Activated CD8-positive, alpha-beta memory T cell treated with anti-CD3 and anti-CD28 coated beads, Interleukin-2, amount 50 U/mL, for 1 hour (primary cell): ENCODE data around the gene PHLPP1.

Experiments
- DNase-seq: peaks from one replicate; pipeline ENCODE4 v3.0.0-alpha.2; 2020; ENCODE audit errors: extremely low read depth

The PHLPP1 gene

GRCh38 chr18:62850619-62851306 lies 135.4 kb downstream of the PHLPP1 start:
- DNase-seq, result no peak

- no peak for DNase-seq
Observed at GRCh38 chr18:62852851-62853250, 137.5 kb downstream of the PHLPP1 start.

- DNase-seq, result no peak
Observed at GRCh38 chr18:62856294-62856693, 141.0 kb downstream of the PHLPP1 start.

GRCh38 chr18:62857263-62857976 lies 142.1 kb downstream of the PHLPP1 start:
- no peak for DNase-seq

- no peak for DNase-seq
Observed at GRCh38 chr18:62860062-62860461, 144.7 kb downstream of the PHLPP1 start.

- DNase-seq, result no peak
Observed at GRCh38 chr18:62862466-62862865, 147.1 kb downstream of the PHLPP1 start.

GRCh38 chr18:62863579-62864001 lies 148.2 kb downstream of the PHLPP1 start:
- no peak for DNase-seq

GRCh38 chr18:62865498-62865897 lies 150.2 kb downstream of the PHLPP1 start:
- no peak for DNase-seq

GRCh38 chr18:62867534-62867933 lies 152.2 kb downstream of the PHLPP1 start:
- no peak for DNase-seq

- no peak for DNase-seq
Observed at GRCh38 chr18:62868645-62869044, 153.3 kb downstream of the PHLPP1 start.

- no peak for DNase-seq
Observed at GRCh38 chr18:62870643-62871042, 155.3 kb downstream of the PHLPP1 start.

GRCh38 chr18:62875323-62875722 lies 160.0 kb downstream of the PHLPP1 start:
- no peak for DNase-seq

- no peak for DNase-seq
Observed at GRCh38 chr18:62876111-62876510, 160.8 kb downstream of the PHLPP1 start.

- no peak for DNase-seq
Observed at GRCh38 chr18:62876828-62877227, 161.5 kb downstream of the PHLPP1 start.

GRCh38 chr18:62877411-62878221 lies 162.3 kb downstream of the PHLPP1 start:
- DNase-seq, result no peak

- DNase-seq, result no peak
Observed at GRCh38 chr18:62878305-62878704, 163.0 kb downstream of the PHLPP1 start.

- no peak for DNase-seq
Observed at GRCh38 chr18:62880034-62880433, 164.7 kb downstream of the PHLPP1 start.

- DNase-seq, result no peak
Observed at GRCh38 chr18:62880673-62881364, 165.5 kb downstream of the PHLPP1 start.

- DNase-seq, result no peak
Observed at GRCh38 chr18:62881509-62882016, 166.2 kb downstream of the PHLPP1 start.

GRCh38 chr18:62883937-62884735 lies 168.8 kb downstream of the PHLPP1 start:
- DNase-seq, result no peak

GRCh38 chr18:62885804-62886203 lies 170.5 kb downstream of the PHLPP1 start:
- DNase-seq, result no peak
